HL-60/S4 treated with phorbol 12-myristate 13-acetate at 8.2 ng/mL for 4 days and 3 days (cell line): ENCODE measurements around the gene FOSL2.

Experiments used
- in situ Hi-C: fragments of 300-500 bp; cut with MboI; formaldehyde crosslinking; loops from 2 replicates; pipeline ENCODE4 v1.15.0; 2022; ENCODE audit warnings: low sequenced_read_pairs

The FOSL2 gene

GRCh38 chr2:28393114-28393836 lies 617 bp downstream of the FOSL2 start:
- in situ Hi-C loops, result no loop called here

- in situ Hi-C loops, result no loop called here
These were observed 1.7 kb downstream of the FOSL2 start for GRCh38 chr2:28394331-28394877.

GRCh38 chr2:28394997-28395333 lies 2.3 kb downstream of the FOSL2 start:
- in situ Hi-C loops, result no loop called here

GRCh38 chr2:28395334-28396061 lies 2.8 kb downstream of the FOSL2 start:
- in situ Hi-C loops, result no loop called here

GRCh38 chr2:28397043-28397381 lies 4.4 kb downstream of the FOSL2 start:
- in situ Hi-C loops, result no loop called here

- in situ Hi-C loops, result no loop called here
These were observed 5.6 kb downstream of the FOSL2 start for GRCh38 chr2:28398101-28398834.

- in situ Hi-C loops, result no loop called here
These were observed 6.6 kb downstream of the FOSL2 start for GRCh38 chr2:28399289-28399688.

- in situ Hi-C loops, result no loop called here
These were observed 7.3 kb downstream of the FOSL2 start for GRCh38 chr2:28399956-28400355.

GRCh38 chr2:28400419-28400818 lies 7.8 kb downstream of the FOSL2 start:
- in situ Hi-C loops, result no loop called here

- in situ Hi-C loops, result no loop called here
These were observed 8.3 kb downstream of the FOSL2 start for GRCh38 chr2:28400921-28401320.

- in situ Hi-C loops, result no loop called here
These were observed 8.8 kb downstream of the FOSL2 start for GRCh38 chr2:28401411-28401810.

- in situ Hi-C loops, result no loop called here
These were observed 9.4 kb downstream of the FOSL2 start for GRCh38 chr2:28401948-28402550.

GRCh38 chr2:28403370-28403956 lies 10.8 kb downstream of the FOSL2 start:
- in situ Hi-C loops, result no loop called here

- in situ Hi-C loops, result no loop called here
These were observed 11.4 kb downstream of the FOSL2 start for GRCh38 chr2:28404086-28404485.

- in situ Hi-C loops, result no loop called here
These were observed 12.9 kb downstream of the FOSL2 start for GRCh38 chr2:28405537-28405936.

GRCh38 chr2:28406276-28407096 lies 13.8 kb downstream of the FOSL2 start:
- in situ Hi-C loops, result no loop called here

- in situ Hi-C loops, result no loop called here
These were observed 14.7 kb downstream of the FOSL2 start for GRCh38 chr2:28407131-28407975.

GRCh38 chr2:28407976-28408690 lies 15.5 kb downstream of the FOSL2 start:
- in situ Hi-C loops, result no loop called here
